Activated CD4-positive, alpha-beta T cell treated with anti-CD3 and anti-CD28 coated beads for 36 hours (primary cell): ENCODE data around the gene HSF4. TPM values are rescaled to one million over a fixed set of nuclear protein-coding genes. Genes with fewer than 3 reads are reported as not detected.

Experiments
- ATAC-seq: fragments of 200-7000 bp; cut with Tn5 transposase; one replicate; pipeline ENCODE4 v1.10.0; 2021; ENCODE audit warnings: mild to moderate bottlenecking, moderate library complexity
- CTCF ChIA-PET: fragments of 350-600 bp; sonication (Branson Sonifier 250); formaldehyde crosslinking; loops from one replicate; lab custom pipeline; 2021; ENCODE audit warnings: antibody characterized with exemption; lab: Charles Lee
- POLR2A ChIA-PET: fragments of 350-600 bp; sonication (Branson Sonifier 250); formaldehyde crosslinking; loops from one replicate; lab custom pipeline; 2021; ENCODE audit warnings: antibody characterized with exemption, inconsistent platforms; lab: Charles Lee
- DNase-seq: peaks from one replicate; pipeline ENCODE4 v3.0.0-alpha.2; 2020
- H3K27ac Mint-ChIP-seq: one replicate; pipeline ENCODE4 v1.8.0; 2021; ENCODE audit warnings: mixed read lengths
- H3K27me3 Mint-ChIP-seq: one replicate; pipeline ENCODE4 v1.8.0; 2021; ENCODE audit warnings: mixed read lengths
- H3K36me3 Mint-ChIP-seq: one replicate; pipeline ENCODE4 v1.8.0; 2021; ENCODE audit warnings: low read depth, mixed read lengths
- H3K4me1 Mint-ChIP-seq: one replicate; pipeline ENCODE4 v1.8.0; 2021; ENCODE audit warnings: mixed read lengths
- H3K4me3 Mint-ChIP-seq: one replicate; pipeline ENCODE4 v1.8.0; 2021; ENCODE audit warnings: mild to moderate bottlenecking, moderate library complexity, mixed read lengths
- H3K9me3 Mint-ChIP-seq: one replicate; pipeline ENCODE4 v1.8.0; 2021; ENCODE audit warnings: low read depth, mixed read lengths
- intact Hi-C, 2 experiments: fragments of 100-400 bp; cut with DNase I in 1 of 2; cut with micrococcal nuclease in 1 of 2; formaldehyde crosslinking; loops; one replicate each; pipeline versions ENCODE4 v1.14.2 to v1.15.1; 2022 to 2024; cut with DNase I, micrococcal nuclease
- microRNA-seq: library from miRNA; unstranded; fragments of <30 nt; microRNA quantifications from one replicate; pipeline ENCODE4 v1.2.0, GENCODE V29; 2021; ENCODE audit warnings: borderline replicate concordance
- total RNA-seq, 2 experiments: library from RNA; stranded (reverse); gene quantifications; one replicate each; pipeline ENCODE4 v1.2.3, GENCODE V29; 2021

HSF4 gene
- total RNA-seq, 2 experiments from 2014 or later, result 15.7 to 20.7 TPM

- H3K27me3 Mint-ChIP-seq, result no peaks in the 10 kb centered on the region
- no peaks in the 10 kb centered on the region for H3K4me1 Mint-ChIP-seq
- peaks cover 4% of the 10 kb centered on the region for H3K36me3 Mint-ChIP-seq
- ChIA-PET POLR2A (no interaction called here), CTCF (interaction anchor here (1.0 kb wide), 1 partner anchor 189 kb away, joined by 3 read pairs; no protein-coding TSS in a partner anchor)
- H3K27ac Mint-ChIP-seq, result no peak overlapping the region
- intact Hi-C loops, result no loop called here
- ATAC-seq (no peak), DNase-seq (no peak)
- H3K9me3 Mint-ChIP-seq, result no peaks in the 10 kb centered on the region
- H3K4me3 Mint-ChIP-seq, result no peak overlapping the region
Measured at GRCh38 chr16:67210069-67210937, 45.8 kb downstream of the HSF4 start.

- POLR2A ChIA-PET, result interaction anchor here (0.6 to 0.7 kb wide), 2 partner anchors 12 to 228 kb away, joined by 3 to 5 read pairs; no protein-coding TSS in a partner anchor
- Mint-ChIP-seq H3K4me3 (no peak overlapping the region), H3K27me3 (no peaks in the 10 kb centered on the region), H3K4me1 (no peaks in the 10 kb centered on the region), H3K27ac (no peak overlapping the region), H3K9me3 (no peaks in the 10 kb centered on the region), H3K36me3 (no peaks in the 10 kb centered on the region)
- CTCF ChIA-PET, result no interaction called here
- no peak for DNase-seq
- intact Hi-C loops, result no loop called here
- no peak for ATAC-seq
Measured at GRCh38 chr16:67211674-67212073, 47.1 kb downstream of the HSF4 start.

GRCh38 chr16:67212766-67213165, 48.2 kb downstream of the HSF4 start:
- POLR2A ChIA-PET, result no interaction called here
- ATAC-seq (no peak), DNase-seq (no peak)
- H3K36me3 Mint-ChIP-seq, result no peaks in the 10 kb centered on the region
- no peak overlapping the region for H3K27ac Mint-ChIP-seq
- H3K4me1 Mint-ChIP-seq, result no peaks in the 10 kb centered on the region
- no peaks in the 10 kb centered on the region for H3K9me3 Mint-ChIP-seq
- H3K27me3 Mint-ChIP-seq, result no peaks in the 10 kb centered on the region
- intact Hi-C loops, result no loop called here
- no peak overlapping the region for H3K4me3 Mint-ChIP-seq
- CTCF ChIA-PET, result no interaction called here

- POLR2A ChIA-PET, result no interaction called here
- H3K4me1 Mint-ChIP-seq, result no peaks in the 10 kb centered on the region
- ATAC-seq, result no peak
Measured at GRCh38 chr16:67213197-67214019, 48.9 kb downstream of the HSF4 start.

GRCh38 chr16:67215706-67216105, 51.2 kb downstream of the HSF4 start:
- ChIA-PET CTCF (interaction anchor here (0.6 to 1.5 kb wide), 3 partner anchors 11 to 316 kb away, joined by 3 to 5 read pairs (median 3); partner anchors contain the start of gene TMEM208), POLR2A (interaction anchor here (0.6 kb wide), 1 partner anchor 77 kb away, joined by 3 read pairs; no protein-coding TSS in a partner anchor)
- H3K9me3 Mint-ChIP-seq, result no peaks in the 10 kb centered on the region
- intact Hi-C loops, result no loop called here
- H3K27ac Mint-ChIP-seq, result no peak overlapping the region
- H3K27me3 Mint-ChIP-seq, result no peaks in the 10 kb centered on the region
- no peaks in the 10 kb centered on the region for H3K36me3 Mint-ChIP-seq
- no peak overlapping the region for H3K4me3 Mint-ChIP-seq
- H3K4me1 Mint-ChIP-seq, result no peaks in the 10 kb centered on the region
- no peak for DNase-seq
- ATAC-seq, result no peak

More at GRCh38 chr16:67213197-67214019, 48.9 kb downstream of the HSF4 start:
- Mint-ChIP-seq H3K9me3 (no peaks in the 10 kb centered on the region), H3K36me3 (no peaks in the 10 kb centered on the region), H3K27me3 (no peaks in the 10 kb centered on the region), H3K27ac (no peak overlapping the region), H3K4me3 (no peak overlapping the region)
- intact Hi-C loops, result no loop called here
- CTCF ChIA-PET, result no interaction called here
- no peak for DNase-seq

- Mint-ChIP-seq H3K4me1 (no peaks in the 10 kb centered on the region), H3K4me3 (no peak overlapping the region), H3K9me3 (no peaks in the 10 kb centered on the region), H3K27me3 (no peaks in the 10 kb centered on the region), H3K36me3 (no peaks in the 10 kb centered on the region), H3K27ac (no peak overlapping the region)
- ChIA-PET CTCF (no interaction called here), POLR2A (no interaction called here)
- DNase-seq (no peak), ATAC-seq (no peak)
- intact Hi-C loops, result no loop called here
Measured at GRCh38 chr16:67216612-67217490, 52.3 kb downstream of the HSF4 start.

Small RNA genes lying within 50 kb of the gene (microRNA-seq; reads per million reads assigned to microRNA genes)
- 72.6 reads per million, percentile 60 among the genes with 10 or more reads in this experiment for gene MIR328

Other genes starting within 250 kb of the HSF4 start
- not detected for gene CDH16, start 245.9 kb upstream of the HSF4 start, total RNA-seq
- under 1 TPM; 0.19 to 0.55 TPM for gene RRAD, start 239.2 kb upstream of the HSF4 start, total RNA-seq
- gene CIAO2B, start 230.3 kb upstream of the HSF4 start, total RNA-seq, result 100 to 1,000 TPM; 171 to 186 TPM
- gene CES2, start 229.2 kb upstream of the HSF4 start, total RNA-seq, result 10 to 100 TPM; 30.5 to 31.6 TPM
- 1 to 10 TPM; 1.6 to 1.9 TPM for gene CES3, start 203.5 kb upstream of the HSF4 start, total RNA-seq
- gene CES4A, start 176.2 kb upstream of the HSF4 start, total RNA-seq, result 10 to 100 TPM; 13.5 to 15.7 TPM
- 10 to 100 TPM; 84.6 to 90.2 TPM for gene CBFB, start 135.6 kb upstream of the HSF4 start, total RNA-seq
- 10 to 100 TPM; 12.7 to 14.0 TPM for gene PHAF1, start 54.8 kb upstream of the HSF4 start, total RNA-seq
- gene B3GNT9, start 13.7 kb upstream of the HSF4 start, total RNA-seq, result 1 to 10 TPM; 2.3 to 3.0 TPM
- gene TRADD, start 4.8 kb upstream of the HSF4 start, total RNA-seq, result 10 to 100 TPM; 22.0 to 34.0 TPM
- 10 to 100 TPM; 15.5 to 21.0 TPM for gene FBXL8, start 4.8 kb upstream of the HSF4 start, total RNA-seq
- gene NOL3, start 5.8 kb downstream of the HSF4 start, total RNA-seq, result 10 to 100 TPM; 15.5 to 17.5 TPM
- gene MATCAP1, start 19.2 kb downstream of the HSF4 start, total RNA-seq, result 10 to 100 TPM; 28.8 to 30.4 TPM
- gene EXOC3L1, start 25.4 kb downstream of the HSF4 start, total RNA-seq, result under 1 TPM in 1 of 2 experiments, not detected in 1; 0.16 TPM
- gene E2F4, start 27.4 kb downstream of the HSF4 start, total RNA-seq, result 100 to 1,000 TPM in 1 of 2 experiments, 10 to 100 TPM in 1; 91.4 to 110 TPM
- gene ELMO3, start 34.4 kb downstream of the HSF4 start, total RNA-seq, result 1 to 10 TPM; 3.0 to 4.6 TPM
- gene TMEM208, start 62.4 kb downstream of the HSF4 start, total RNA-seq, result 10 to 100 TPM; 13.6 to 31.2 TPM
- gene FHOD1, start 82.7 kb downstream of the HSF4 start, total RNA-seq, result 10 to 100 TPM; 75.5 to 77.2 TPM
- 1 to 10 TPM; 4.5 to 5.5 TPM for gene SLC9A5, start 84.2 kb downstream of the HSF4 start, total RNA-seq
- gene PLEKHG4, start 114.8 kb downstream of the HSF4 start, total RNA-seq, result 10 to 100 TPM; 21.1 to 23.1 TPM
- 1 to 10 TPM; 1.8 to 2.0 TPM for gene KCTD19, start 162.0 kb downstream of the HSF4 start, total RNA-seq
- under 1 TPM; 0.51 to 0.66 TPM for gene LRRC36, start 162.1 kb downstream of the HSF4 start, total RNA-seq
- gene TPPP3, start 228.8 kb downstream of the HSF4 start, total RNA-seq, result not detected